Skeletal muscle tissue (tissue), 4 donors: Measurements from ENCODE around the gene ATG7. TPM values are rescaled to one million over a fixed set of nuclear protein-coding genes. Genes with fewer than 3 reads are reported as not detected.
"Not testable (repeated sequence)": the region's sequence is repeated elsewhere in the genome, so short reads cannot be mapped to it uniquely, and the experiment has no call there.

Experiments
- H3K27ac ChIP-seq: one replicate; pipeline ENCODE4 v1.7.0; 2013; ENCODE audit warnings: mild to moderate bottlenecking, low read depth, low read length, inconsistent platforms
- H3K27me3 ChIP-seq, 3 donors: one replicate each; pipeline ENCODE4 v1.7.0; 2013; ENCODE audit warnings: low read length in 3 of 3; ENCODE audit not compliant: control insufficient read depth in 3 of 3, insufficient read depth in 3 of 3
- H3K36me3 ChIP-seq, 3 donors: one replicate each; pipeline ENCODE4 v1.7.0; 2013; ENCODE audit warnings: low read length in 3 of 3; ENCODE audit not compliant: control insufficient read depth in 3 of 3, insufficient read depth in 3 of 3
- H3K4me1 ChIP-seq, 3 donors: one replicate each; pipeline ENCODE4 v1.7.0; 2013; ENCODE audit warnings: low read length in 3 of 3, mild to moderate bottlenecking in 3 of 3; ENCODE audit not compliant: control insufficient read depth in 3 of 3, insufficient read depth in 3 of 3
- H3K4me3 ChIP-seq, 3 donors: one replicate each; pipeline ENCODE4 v1.7.0; 2013; ENCODE audit warnings: low read length in 3 of 3
- H3K9ac ChIP-seq, 3 donors: one replicate each; pipeline ENCODE4 v1.7.0; 2013; ENCODE audit warnings: low read length in 3 of 3, mild to moderate bottlenecking in 3 of 3, moderate library complexity in 2 of 3, low read depth in 1 of 3
- H3K9me3 ChIP-seq, 3 donors: one replicate each; pipeline ENCODE4 v1.7.0; 2013; ENCODE audit warnings: low read length in 3 of 3; ENCODE audit not compliant: control insufficient read depth in 3 of 3
- total RNA-seq: library from RNA; depleted of rRNA; stranded (reverse); fragments of >200 nt; gene quantifications from one replicate; pipeline ENCODE4 v1.2.3, GENCODE V29; 2014
- donor health status: Osteomylitis.

The ATG7 gene
- total RNA-seq, 1 donor from 2014 or later, result 48.0 TPM

DNA sequence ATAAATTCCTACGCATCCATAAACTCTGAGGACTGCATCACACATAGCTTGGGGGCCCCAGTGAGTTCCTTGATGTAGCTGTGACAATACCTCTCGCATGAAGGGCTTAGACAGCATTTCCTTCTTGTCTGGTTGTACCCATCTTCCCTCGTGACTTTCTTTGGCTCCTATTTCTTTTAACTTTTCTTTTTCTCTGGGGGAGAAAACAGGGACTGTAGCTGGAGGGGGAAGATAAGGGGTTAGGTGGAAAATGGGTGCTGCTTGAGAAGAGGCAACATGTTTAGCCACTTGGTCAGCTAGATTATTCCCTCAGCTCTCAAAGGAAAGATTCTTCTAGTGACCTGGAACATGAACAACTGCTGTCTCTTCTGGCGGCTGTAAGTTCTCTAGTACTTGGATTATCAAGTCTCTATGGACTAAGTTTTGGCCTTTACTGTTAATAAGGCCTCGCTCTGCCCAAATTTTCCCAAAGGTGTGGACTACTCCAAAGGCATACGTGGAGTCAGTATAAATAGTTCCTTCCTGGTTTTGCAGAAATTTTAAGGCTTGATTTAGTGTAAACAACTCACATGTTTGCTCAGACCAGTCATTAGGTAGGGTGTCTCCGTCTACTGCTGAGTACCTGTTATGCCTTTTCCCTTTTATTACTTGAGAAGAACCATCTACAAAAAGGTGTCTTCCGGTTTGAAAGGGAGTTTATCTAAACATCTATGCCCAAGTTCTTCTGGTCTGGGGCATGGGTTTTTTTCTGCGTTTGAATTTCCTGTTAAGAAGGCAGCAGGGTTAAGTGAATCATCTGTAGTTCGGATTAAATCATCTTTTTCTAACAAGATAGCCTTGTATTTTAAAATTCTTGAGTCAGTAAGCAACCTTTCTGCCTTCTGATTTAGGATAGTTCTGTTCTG is 21.0 kb upstream of the ATG7 start:
- H3K9me3 ChIP-seq, result no peaks in the 10 kb centered on the region
- no peaks in the 10 kb centered on the region for H3K27me3 ChIP-seq
- no peaks in the 10 kb centered on the region for H3K4me1 ChIP-seq
- H3K27ac ChIP-seq, result no peak overlapping the region
- H3K36me3 ChIP-seq, result no peaks in the 10 kb centered on the region
- no peak overlapping the region for H3K9ac ChIP-seq
- no peak overlapping the region for H3K4me3 ChIP-seq

DNA sequence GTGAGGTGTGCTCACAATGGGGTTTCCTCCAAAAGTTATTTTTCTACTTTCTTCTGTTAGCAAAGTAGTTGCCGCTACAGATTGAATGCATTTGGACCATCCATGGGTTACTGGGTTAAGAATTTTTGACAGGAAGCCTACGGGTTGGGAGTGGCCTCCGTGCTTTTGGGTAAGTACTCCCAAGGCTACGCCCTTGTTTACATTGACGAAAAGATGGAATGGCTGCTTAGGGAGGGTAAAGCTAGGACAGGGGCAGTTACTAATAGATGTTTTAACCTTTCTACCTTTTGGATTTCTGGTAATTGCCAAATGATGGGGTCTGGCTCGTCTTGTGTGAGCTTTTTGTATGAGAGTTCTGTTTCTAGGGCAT is 20.4 kb upstream of the ATG7 start:
- H3K9me3 ChIP-seq, result no peaks in the 10 kb centered on the region

DNA sequence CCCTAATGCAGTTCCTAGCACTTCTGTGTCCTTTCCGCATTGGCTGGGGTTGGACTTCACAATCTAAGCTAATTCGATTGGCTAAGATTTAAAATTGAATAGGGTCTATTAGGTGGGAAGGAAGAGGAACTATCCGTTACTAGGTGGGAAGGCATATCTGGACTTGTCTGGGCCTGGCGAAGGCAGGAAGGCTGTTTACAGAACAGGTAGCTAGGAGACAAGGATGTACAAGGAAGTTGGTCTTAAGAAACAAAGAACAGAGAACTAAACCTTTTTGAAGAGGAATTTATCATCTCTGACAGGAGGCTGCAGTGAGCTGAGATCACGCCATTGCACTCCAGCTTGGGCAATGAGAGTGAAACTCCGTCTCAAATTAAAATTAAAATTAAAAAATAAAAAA is 17.3 kb upstream of the ATG7 start:
- Histone ChIP-seq H3K36me3 (peaks cover 0 to 5% (median 3%) of the 10 kb centered on the region in 3 donors), H3K27ac (no peak overlapping the region), H3K9ac (no peak overlapping the region), H3K4me1 (no peaks in the 10 kb centered on the region), H3K27me3 (no peaks in the 10 kb centered on the region), H3K9me3 (no peaks in the 10 kb centered on the region), H3K4me3 (no peak overlapping the region)

More for the DNA sequence above, 20.4 kb upstream of the ATG7 start:
- no peak overlapping the region for H3K4me3 ChIP-seq
- H3K27me3 ChIP-seq, result no peaks in the 10 kb centered on the region
- H3K27ac ChIP-seq, result no peak overlapping the region
- no peak overlapping the region for H3K9ac ChIP-seq
- no peaks in the 10 kb centered on the region for H3K36me3 ChIP-seq
- no peaks in the 10 kb centered on the region for H3K4me1 ChIP-seq

DNA sequence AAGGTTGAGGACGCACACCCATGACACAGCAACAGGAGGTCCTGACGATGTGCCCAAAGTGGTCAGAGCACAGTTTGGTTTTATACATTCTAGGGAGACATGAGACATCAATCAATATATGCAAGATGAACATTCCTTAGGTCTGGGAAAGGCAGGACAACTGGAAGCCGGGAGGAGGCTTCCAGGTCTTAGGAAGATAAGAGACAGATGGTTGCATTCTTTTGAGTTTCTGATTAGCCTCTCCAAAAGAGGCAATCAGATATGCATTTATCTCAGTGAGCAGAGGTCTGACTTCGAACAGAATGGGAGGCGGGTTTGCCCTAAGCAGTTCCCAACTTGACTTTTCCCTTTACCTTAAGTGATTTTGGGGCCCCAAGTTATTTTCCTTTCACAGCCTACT is 16.7 kb upstream of the ATG7 start:
- not testable (repeated sequence) for H3K27me3 ChIP-seq, H3K27ac ChIP-seq, H3K9ac ChIP-seq, H3K4me1 ChIP-seq, H3K9me3 ChIP-seq, H3K4me3 ChIP-seq, H3K36me3 ChIP-seq

DNA sequence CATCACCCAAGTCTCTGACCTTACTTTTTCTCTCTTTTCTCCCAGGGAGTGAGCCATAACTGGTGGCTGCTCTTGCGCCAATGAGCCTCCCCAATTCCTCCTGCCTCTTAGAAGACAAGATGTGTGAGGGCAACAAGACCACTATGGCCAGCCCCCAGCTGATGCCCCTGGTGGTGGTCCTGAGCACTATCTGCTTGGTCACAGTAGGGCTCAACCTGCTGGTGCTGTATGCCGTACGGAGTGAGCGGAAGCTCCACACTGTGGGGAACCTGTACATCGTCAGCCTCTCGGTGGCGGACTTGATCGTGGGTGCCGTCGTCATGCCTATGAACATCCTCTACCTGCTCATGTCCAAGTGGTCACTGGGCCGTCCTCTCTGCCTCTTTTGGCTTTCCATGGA is 13.2 kb upstream of the ATG7 start:
- H3K27me3 ChIP-seq, result no peaks in the 10 kb centered on the region
- no peaks in the 10 kb centered on the region for H3K9me3 ChIP-seq
- H3K9ac ChIP-seq, result no peak overlapping the region
- peaks cover 0 to 5% (median 3%) of the 10 kb centered on the region in 3 donors for H3K36me3 ChIP-seq
- no peaks in the 10 kb centered on the region for H3K4me1 ChIP-seq
- H3K4me3 ChIP-seq, result no peak overlapping the region
- H3K27ac ChIP-seq, result no peak overlapping the region

DNA sequence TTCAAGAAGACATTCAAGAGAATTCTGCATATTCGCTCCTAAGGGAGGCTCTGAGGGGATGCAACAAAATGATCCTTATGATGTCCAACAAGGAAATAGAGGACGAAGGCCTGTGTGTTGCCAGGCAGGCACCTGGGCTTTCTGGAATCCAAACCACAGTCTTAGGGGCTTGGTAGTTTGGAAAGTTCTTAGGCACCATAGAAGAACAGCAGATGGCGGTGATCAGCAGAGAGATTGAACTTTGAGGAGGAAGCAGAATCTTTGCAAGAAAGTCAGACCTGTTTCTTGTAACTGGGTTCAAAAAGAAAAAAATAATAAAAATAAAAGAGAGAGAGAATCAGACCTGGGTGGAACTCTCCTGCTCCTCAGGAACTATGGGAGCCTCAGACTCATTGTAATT is 11.7 kb upstream of the ATG7 start:
- no peaks in the 10 kb centered on the region for H3K4me1 ChIP-seq
- H3K9ac ChIP-seq, result no peak overlapping the region
- H3K4me3 ChIP-seq, result no peak overlapping the region
- H3K36me3 ChIP-seq, result peaks cover 0 to 5% (median 3%) of the 10 kb centered on the region in 3 donors
- H3K27ac ChIP-seq, result no peak overlapping the region
- H3K9me3 ChIP-seq, result no peaks in the 10 kb centered on the region
- no peaks in the 10 kb centered on the region for H3K27me3 ChIP-seq

DNA sequence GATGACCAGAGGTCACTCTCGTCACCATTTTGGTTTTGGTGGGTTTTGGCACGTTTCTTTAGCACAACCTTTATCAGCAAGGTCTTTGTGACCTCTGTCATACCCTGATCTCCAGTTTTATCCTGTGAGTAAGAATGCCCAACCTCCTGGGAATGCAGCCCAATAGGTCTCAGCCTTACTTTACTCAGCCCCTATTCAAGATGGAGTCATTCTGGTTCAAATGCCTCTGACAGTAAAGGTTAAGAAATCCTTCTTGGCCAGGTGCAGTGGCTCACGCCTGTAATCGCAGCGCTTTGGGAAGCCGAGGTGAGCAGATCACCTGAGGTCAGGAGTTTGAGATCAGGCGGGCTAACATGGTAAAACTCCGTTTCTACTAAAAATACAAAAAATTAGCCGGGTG is 3.2 kb upstream of the ATG7 start:
- Histone ChIP-seq H3K4me1 (peaks cover 12 to 23% (median 14%) of the 10 kb centered on the region in 3 donors), H3K4me3 (no peak overlapping the region), H3K36me3 (no peaks in the 10 kb centered on the region), H3K27me3 (no peaks in the 10 kb centered on the region), H3K9ac (no peak overlapping the region), H3K27ac (no peak overlapping the region), H3K9me3 (no peaks in the 10 kb centered on the region)

DNA sequence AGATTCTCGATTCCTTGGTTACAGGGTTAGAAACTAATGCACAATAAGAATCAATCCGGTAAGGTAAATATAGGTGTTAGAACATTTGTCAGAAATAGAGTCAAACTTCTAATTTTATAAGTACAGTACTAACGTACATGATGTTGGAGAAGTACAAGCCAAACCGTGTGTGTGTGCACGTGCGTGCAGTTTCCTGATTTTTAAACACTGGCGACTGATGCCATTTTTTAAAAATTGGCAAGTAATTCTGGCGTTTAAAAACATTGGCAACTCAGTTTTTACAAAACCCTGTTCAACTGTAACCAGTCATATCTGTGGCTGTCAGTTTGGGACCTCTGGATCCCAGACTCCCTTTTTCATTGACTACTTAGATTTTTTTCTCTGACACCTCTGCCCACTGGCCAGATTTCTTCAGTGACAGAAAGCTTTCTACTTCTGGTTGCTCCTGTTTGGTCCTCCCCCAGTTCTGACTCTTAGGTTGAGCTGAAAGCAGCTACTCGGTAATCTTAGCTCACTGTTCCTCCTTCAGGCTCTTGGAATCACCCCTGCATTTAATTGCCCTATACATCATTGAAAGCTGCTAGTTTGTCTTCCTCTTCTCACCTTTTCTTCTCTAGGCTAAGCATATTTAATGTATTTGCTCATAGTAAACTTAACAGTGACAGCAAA is 843 bp downstream of the ATG7 start:
- Histone ChIP-seq H3K27ac (peak overlapping the region; percentile 92), H3K36me3 (no peaks in the 10 kb centered on the region), H3K9me3 (no peaks in the 10 kb centered on the region), H3K27me3 (no peaks in the 10 kb centered on the region), H3K4me1 (peaks cover 12 to 32% (median 14%) of the 10 kb centered on the region in 3 donors), H3K9ac (peak overlapping the region; percentile 96 to 98 (median 98)), H3K4me3 (peak overlapping the region; percentile 99 to 100 (median 99))

DNA sequence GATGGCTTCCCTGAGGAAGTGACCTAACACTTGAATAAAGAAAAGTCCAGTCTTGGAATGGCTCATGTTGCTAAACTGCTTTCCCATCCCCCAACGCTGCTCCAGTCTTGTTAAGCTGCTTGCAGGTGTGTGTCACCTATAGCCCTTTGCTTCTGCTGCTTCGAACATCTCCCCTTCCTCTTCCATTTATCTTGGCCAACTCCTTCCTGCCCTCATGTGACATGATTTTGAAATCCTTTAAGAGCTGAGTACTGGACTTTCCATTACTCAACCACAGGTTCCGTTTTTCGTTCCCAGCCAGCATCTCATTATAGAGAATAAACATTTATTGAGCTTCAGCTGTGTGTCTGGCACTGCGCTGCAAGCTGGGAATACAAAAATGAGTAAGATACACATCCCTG is 1.7 kb downstream of the ATG7 start:
- no peaks in the 10 kb centered on the region for H3K9me3 ChIP-seq
- H3K27me3 ChIP-seq, result no peaks in the 10 kb centered on the region
- peaks cover 0 to 3% (median 2%) of the 10 kb centered on the region in 3 donors for H3K36me3 ChIP-seq
- H3K4me1 ChIP-seq, result peaks cover 12 to 32% (median 14%) of the 10 kb centered on the region in 3 donors
- H3K4me3 ChIP-seq, result peak overlapping the region in 1 of 3 donors; percentile 100
- no peak overlapping the region for H3K9ac ChIP-seq
- peak overlapping the region; percentile 92 for H3K27ac ChIP-seq

DNA sequence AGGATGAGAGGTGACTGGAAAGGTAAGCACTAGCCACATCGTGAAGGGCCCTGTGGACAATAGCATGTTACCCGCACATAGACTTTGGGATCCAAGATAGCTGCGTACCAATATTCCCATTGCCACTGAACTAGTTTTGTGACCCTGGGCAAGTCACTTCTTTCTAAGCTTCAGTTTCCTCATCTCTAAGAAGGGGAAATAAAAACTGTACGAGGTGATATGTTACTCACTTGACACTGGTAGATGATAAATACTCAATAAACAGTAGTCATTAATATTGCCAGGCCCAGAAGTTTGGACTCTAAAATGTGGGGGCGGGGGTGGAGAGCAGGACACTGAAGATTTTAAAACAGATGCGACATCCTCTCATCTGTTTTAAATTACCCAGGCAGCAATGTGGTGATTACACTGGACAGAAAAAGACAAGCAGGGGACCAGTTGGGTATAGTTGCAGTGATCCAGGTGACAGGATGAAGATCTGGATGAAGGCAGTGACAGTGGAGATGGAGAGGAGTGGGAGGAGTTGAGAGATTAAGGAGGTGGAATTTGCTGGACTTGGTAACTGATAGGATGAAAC is 2.5 kb downstream of the ATG7 start:
- H3K4me3 ChIP-seq, result no peak overlapping the region
- peaks cover 0 to 7% (median 4%) of the 10 kb centered on the region in 3 donors for H3K36me3 ChIP-seq
- peaks cover 12 to 32% (median 14%) of the 10 kb centered on the region in 3 donors for H3K4me1 ChIP-seq
- H3K27me3 ChIP-seq, result no peaks in the 10 kb centered on the region
- H3K9ac ChIP-seq, result no peak overlapping the region
- peak overlapping the region; percentile 5 for H3K27ac ChIP-seq
- no peaks in the 10 kb centered on the region for H3K9me3 ChIP-seq
